Lung (tissue), 12 donors: ENCODE data around the gene EMILIN1. TPM values are rescaled to one million over a fixed set of nuclear protein-coding genes. Genes with fewer than 3 reads are reported as not detected.

ENCODE experiments used
- ATAC-seq: fragments of 200-7000 bp; cut with Tn5 transposase; one replicate; pipeline ENCODE4 v1.9.1; 2020; ENCODE audit warnings: moderate number of reproducible peaks; ENCODE audit not compliant: insufficient read depth, low FRiP score
- DNase-seq, 3 donors: peaks; one replicate each; pipeline ENCODE4 v3.0.0-alpha.2; 2013 to 2017
- H3K27ac ChIP-seq, 2 donors: one replicate each; pipeline ENCODE4 v1.5.1; 2013; ENCODE audit warnings: mild to moderate bottlenecking in 2 of 2, moderate library complexity in 2 of 2, control low read depth in 1 of 2, inconsistent platforms in 1 of 2, low read depth in 1 of 2, low read length in 1 of 2
- H3K27me3 ChIP-seq, 3 donors: one replicate each; pipeline ENCODE4 v1.5.1; 2013; ENCODE audit warnings: low read length in 2 of 3; ENCODE audit not compliant: control insufficient read depth in 3 of 3, insufficient read depth in 3 of 3
- H3K36me3 ChIP-seq, 4 donors: one replicate each; pipeline ENCODE4 v1.5.1; 2013; ENCODE audit warnings: low read length in 4 of 4, mild to moderate bottlenecking in 1 of 4, moderate library complexity in 1 of 4; ENCODE audit not compliant: control insufficient read depth in 4 of 4, insufficient read depth in 4 of 4
- H3K4me1 ChIP-seq, 5 donors: one replicate each; pipeline ENCODE4 v1.5.1; 2013; ENCODE audit warnings: low read length in 5 of 5, mild to moderate bottlenecking in 2 of 5, moderate library complexity in 1 of 5; ENCODE audit not compliant: control insufficient read depth in 5 of 5, insufficient read depth in 5 of 5
- H3K4me3 ChIP-seq: one replicate; pipeline ENCODE4 v1.5.1; 2013; ENCODE audit warnings: mild to moderate bottlenecking, control low read depth, moderate library complexity
- H3K9ac ChIP-seq, 2 donors: one replicate each; pipeline ENCODE4 v1.5.1; 2013; ENCODE audit warnings: low read length in 2 of 2, control low read depth in 1 of 2; ENCODE audit not compliant: insufficient read depth in 1 of 2
- H3K9me3 ChIP-seq, 4 donors: one replicate each; pipeline ENCODE4 v1.5.1; 2013; ENCODE audit warnings: low read length in 3 of 4, mild to moderate bottlenecking in 1 of 4, moderate library complexity in 1 of 4; ENCODE audit not compliant: control insufficient read depth in 4 of 4, insufficient read depth in 3 of 4
- CTCF ChIP-seq: IDR thresholded peaks from 2 replicates; pipeline ENCODE4 v1.5.1; 2012; ENCODE audit warnings: mild to moderate bottlenecking; ENCODE audit errors: control extremely low read depth, extremely low read depth
- WGBS, 2 donors: extraction: QIAGEN DNeasy Blood & Tissue Kit; methylation state at CpG; one replicate each; pipeline ENCODE4 v1.1.7; 2013; 5-methylcytosine and 5-hydroxymethylcytosine counted together
- polyA plus RNA-seq, 2 donors: library from polyadenylated mRNA; stranded (reverse); fragments of 200-250 nt; gene quantifications; one replicate each; pipeline ENCODE4 v1.2.1, GENCODE V29; 2013
- total RNA-seq, 2 donors: library from RNA; depleted of rRNA in 1 of 2; stranded (reverse); fragments of >200 nt in 1 of 2; gene quantifications; one replicate each; pipeline ENCODE4 v1.2.1, GENCODE V29; 2014 to 2021
- donor health status: control.
- donor health status: control.
- donor health status: Bipolar disorder and iron deficiency.
- donor health status: healthy.
- donor health status: DM: yes; HTN: yes; CAD: no.

Gene EMILIN1
- total and polyA plus RNA-seq, 4 donors, result 74.1 to 163 (median 93.5) TPM

GRCh38 chr2:27033253-27033852 is 45.1 kb upstream of the EMILIN1 start:
- 10 to 16% methylated on average over 11 of the region's 11 CpGs for WGBS, 2 donors
- ATAC-seq, result peak; percentile 8

GRCh38 chr2:27038012-27038411 is 40.4 kb upstream of the EMILIN1 start:
- no peak for TF ChIP-seq CTCF
- no peak overlapping the region for H3K4me3 ChIP-seq
- DNase-seq, result no peak

More at GRCh38 chr2:27033253-27033852, 45.1 kb upstream of the EMILIN1 start:
- H3K4me1 ChIP-seq, result peaks cover 0 to 17% (median 6%) of the 10 kb centered on the region in 5 donors
- TF ChIP-seq CTCF, result no peak
- peak overlapping the region; percentile 83 to 86 for H3K27ac ChIP-seq
- peak overlapping the region; percentile 61 to 75 for H3K9ac ChIP-seq
- peaks cover 14 to 37% (median 26%) of the 10 kb centered on the region in 4 donors for H3K36me3 ChIP-seq
- peak overlapping the region; percentile 97 for H3K4me3 ChIP-seq
- DNase-seq, result no peak
- no peaks in the 10 kb centered on the region for H3K27me3 ChIP-seq
- H3K9me3 ChIP-seq, result no peaks in the 10 kb centered on the region

GRCh38 chr2:27038631-27039339 is 39.6 kb upstream of the EMILIN1 start:
- no peak overlapping the region for H3K4me3 ChIP-seq
- peaks cover 30 to 65% (median 39%) of the 10 kb centered on the region in 4 donors for H3K36me3 ChIP-seq
- H3K27me3 ChIP-seq, result no peaks in the 10 kb centered on the region
- H3K9ac ChIP-seq, result no peak overlapping the region
- DNase-seq (no peak), ATAC-seq (no peak)
- no peak for TF ChIP-seq CTCF
- WGBS, 2 donors, result 89 to 93% methylated on average over 17 of the region's 17 CpGs
- no peaks in the 10 kb centered on the region for H3K9me3 ChIP-seq
- peaks cover 0 to 9% (median 3%) of the 10 kb centered on the region in 5 donors for H3K4me1 ChIP-seq
- H3K27ac ChIP-seq, result no peak overlapping the region

More at GRCh38 chr2:27038012-27038411, 40.4 kb upstream of the EMILIN1 start:
- WGBS, 2 donors, result 93 to 95% methylated on average over 6 of the region's 6 CpGs
- H3K36me3 ChIP-seq, result peaks cover 30 to 65% (median 39%) of the 10 kb centered on the region in 4 donors
- no peaks in the 10 kb centered on the region for H3K9me3 ChIP-seq
- no peaks in the 10 kb centered on the region for H3K27me3 ChIP-seq
- H3K4me1 ChIP-seq, result peaks cover 0 to 16% (median 6%) of the 10 kb centered on the region in 5 donors
- no peak overlapping the region for H3K27ac ChIP-seq
- H3K9ac ChIP-seq, result no peak overlapping the region
- ATAC-seq, result no peak
